HG02678 (cell line): ENCODE data around the gene LILRB2.
"Not testable (repeated sequence)": the region's sequence is repeated elsewhere in the genome, so short reads cannot be mapped to it uniquely, and the experiment has no call there.

Experiments used
- ATAC-seq: cut with Tn5 transposase; IDR thresholded peaks from one replicate; pipeline ENCODE4 v1.9.1; 2021; ENCODE audit warnings: mild to moderate bottlenecking, moderate library complexity; ENCODE audit not compliant: unreplicated experiment

The LILRB2 gene

GRCh38 chr19:54281007-54281728 lies at the start of gene LILRB2:
TSS of gene LILRB2 (minus strand) at chr19:54281110. CDS start at chr19:54280496, 614 bp downstream.
- no peak for ATAC-seq

- ATAC-seq: no peak
Observed at GRCh38 chr19:54329476-54330165, 48.7 kb upstream of the LILRB2 start.

DNA sequence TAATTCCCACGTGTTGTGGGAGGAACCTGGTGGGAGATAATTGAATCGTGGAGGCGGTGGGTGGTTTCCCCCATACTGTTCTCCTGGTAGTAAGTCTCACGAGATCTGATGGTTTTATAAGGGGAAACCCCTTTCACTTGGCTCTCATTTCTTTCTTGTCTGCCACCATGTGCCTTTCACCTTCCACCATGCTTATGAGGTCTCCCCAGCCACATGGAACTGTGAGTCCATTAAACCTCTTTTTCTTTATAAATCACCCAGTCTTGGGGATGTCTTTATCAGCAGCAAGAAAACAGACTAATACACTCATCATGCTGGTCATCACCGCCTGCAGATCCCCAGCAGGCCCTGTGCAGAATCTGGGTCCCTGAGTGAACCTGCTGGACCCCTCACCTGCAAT lies 47.9 kb upstream of the LILRB2 start:
- not testable (repeated sequence) for ATAC-seq

DNA sequence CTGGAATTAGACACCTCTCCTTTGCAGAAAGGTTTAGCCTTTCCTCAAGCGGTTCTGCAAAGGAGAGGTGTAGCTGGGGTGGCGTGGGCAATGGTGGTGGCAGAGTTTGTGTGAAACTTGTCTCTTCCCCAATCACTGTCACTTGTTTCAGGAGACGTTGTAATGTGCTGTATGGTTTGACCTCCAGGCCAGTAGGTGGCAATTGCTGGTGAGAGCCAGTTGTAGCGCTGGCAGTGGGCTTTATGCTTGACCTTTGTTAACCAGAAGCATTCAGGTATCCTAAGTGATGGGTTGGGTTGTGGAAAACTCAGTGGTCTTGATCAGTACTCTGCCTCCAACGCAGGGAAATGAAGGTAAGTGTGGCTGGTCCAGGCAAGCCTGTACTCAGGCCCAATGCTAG lies 44.7 kb upstream of the LILRB2 start:
- ATAC-seq: no peak

GRCh38 chr19:54325194-54325621 lies 44.3 kb upstream of the LILRB2 start:
- ATAC-seq: no peak

GRCh38 chr19:54324071-54324470 lies 43.2 kb upstream of the LILRB2 start:
- no peak for ATAC-seq

- not testable (repeated sequence) for ATAC-seq
Observed at GRCh38 chr19:54322934-54323333, 42.0 kb upstream of the LILRB2 start.

- ATAC-seq: not testable (repeated sequence)
Observed at GRCh38 chr19:54322295-54322694, 41.4 kb upstream of the LILRB2 start.

GRCh38 chr19:54319892-54320670 lies 39.2 kb upstream of the LILRB2 start:
- no peak for ATAC-seq

- no peak for ATAC-seq
Observed at GRCh38 chr19:54319049-54319448, 38.1 kb upstream of the LILRB2 start.

DNA sequence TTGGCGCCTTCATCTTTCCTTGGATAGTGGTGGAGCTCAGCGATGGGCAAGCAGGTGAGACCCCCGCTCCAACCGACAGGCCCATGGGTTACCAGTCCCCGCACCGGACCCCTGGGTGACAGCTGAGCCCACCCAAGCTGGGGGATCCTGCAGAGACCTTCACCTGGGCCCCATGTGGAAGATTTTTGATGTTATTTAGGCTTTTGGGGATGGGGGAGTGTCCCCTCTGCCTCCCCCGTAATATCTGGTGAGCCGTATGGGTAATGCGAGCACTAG lies 37.0 kb upstream of the LILRB2 start:
- ATAC-seq: no peak

DNA sequence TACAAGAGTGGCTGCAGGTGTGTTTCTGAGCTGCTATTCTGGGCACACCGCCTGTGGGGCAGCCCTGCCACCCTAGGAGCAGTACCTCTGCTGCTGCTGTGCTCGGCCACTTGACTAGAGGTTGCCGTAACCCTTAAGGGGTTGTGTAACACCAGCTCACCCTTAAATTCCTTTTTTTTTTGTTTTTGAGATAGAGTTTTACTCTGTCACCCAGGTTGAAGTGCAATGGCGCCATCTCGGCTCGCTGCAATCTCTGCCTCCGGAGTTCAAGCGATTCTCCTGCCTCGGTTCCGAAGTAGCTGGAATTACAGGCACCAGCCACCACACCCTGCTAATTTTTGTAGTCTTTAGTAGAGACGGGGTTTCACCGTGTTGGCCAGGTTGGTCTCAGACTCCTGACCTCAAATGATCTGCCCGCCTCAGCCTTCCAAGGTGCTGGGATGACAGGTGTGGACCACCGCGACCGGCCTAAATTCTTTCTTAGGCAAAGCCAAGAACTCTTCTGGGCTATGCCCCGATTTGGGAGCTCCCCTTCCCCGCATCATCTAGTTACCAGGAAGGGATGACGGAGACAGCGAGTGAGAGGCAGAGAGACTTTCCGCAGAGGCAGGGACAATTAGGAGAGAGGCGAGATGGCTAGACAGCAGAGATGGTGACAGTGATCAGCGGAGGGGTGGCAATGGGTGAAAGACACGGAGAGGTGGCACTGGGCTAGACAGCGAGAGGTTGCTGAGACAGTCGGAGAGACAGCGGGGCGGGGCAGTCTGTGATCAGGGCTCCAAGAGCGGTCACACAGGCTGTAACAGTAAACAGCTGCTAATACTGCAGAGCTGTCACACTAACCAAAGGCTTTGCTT lies 36.4 kb upstream of the LILRB2 start:
- no peak for ATAC-seq

GRCh38 chr19:54316746-54317107 lies 35.8 kb upstream of the LILRB2 start:
- ATAC-seq: no peak

DNA sequence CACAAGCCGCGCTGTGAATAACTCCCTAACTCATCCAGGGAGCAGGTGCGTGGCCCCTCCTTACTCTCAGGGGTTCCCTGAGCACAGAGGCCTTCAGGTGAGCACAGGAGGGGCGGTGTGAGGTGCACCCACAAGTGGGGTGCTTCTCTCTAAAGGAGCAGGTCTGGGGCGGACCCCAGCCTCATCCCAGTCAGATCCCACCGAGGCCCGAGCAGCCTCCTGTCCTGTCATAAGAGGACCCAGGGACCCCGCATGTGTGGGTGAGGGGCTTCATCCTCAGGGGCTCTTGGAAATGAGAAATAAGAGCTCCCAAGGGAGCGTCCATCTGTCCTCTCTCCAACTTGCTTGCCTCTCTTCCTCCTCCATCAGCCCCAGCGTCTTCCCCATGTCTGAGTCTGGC lies 35.0 kb upstream of the LILRB2 start:
- no peak for ATAC-seq

DNA sequence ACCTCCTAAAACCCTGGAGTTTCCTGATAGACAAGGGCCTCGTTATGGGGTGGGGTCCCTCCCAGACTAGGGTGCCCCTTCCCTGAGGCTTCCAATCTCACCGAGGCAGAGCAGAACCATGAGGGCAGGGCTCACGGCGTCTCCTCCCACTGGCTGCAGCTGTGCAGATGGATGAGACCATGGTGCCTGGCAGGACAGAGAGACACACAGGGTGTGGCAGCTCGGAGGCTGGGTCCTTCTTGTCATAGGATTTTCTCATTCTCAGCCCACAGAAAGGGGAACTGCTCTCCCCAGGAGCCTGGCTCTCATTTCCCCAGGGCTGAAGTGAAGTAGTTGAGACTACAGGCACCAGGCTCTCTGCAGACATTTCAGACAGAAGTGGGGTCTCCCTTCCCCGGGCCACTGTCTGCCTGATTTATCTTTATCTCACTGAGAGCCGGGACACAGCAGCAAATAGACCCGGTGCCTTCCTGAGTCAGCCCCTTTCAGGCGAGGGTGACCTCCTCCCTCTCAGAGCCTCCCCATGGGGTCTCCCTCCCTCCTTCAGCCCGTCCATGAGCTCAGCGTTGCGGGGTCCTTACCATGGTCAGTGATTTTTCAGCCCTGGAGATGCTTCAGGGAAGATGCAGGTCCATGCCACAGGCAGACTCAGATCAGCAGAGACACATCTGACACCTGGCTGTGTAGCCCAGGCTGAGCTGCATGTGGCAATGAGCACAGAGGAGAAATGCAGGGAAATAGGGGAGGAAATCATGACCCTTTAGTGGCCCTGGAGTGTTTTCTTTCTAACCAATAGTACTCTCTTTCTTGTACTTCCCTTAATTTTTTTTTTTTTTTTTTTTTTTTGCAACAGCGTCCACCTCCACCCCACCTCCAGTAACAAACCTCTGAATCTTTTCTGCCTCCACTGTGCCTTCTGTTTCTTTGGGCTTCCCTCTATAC lies 31.8 kb upstream of the LILRB2 start, which contains the start of gene LILRA5:
Gene LILRA5, minus strand, starts transcription at position 731 of the 942 bp plus-strand sequence. Its CDS starts 147 bp downstream, at position 584.
- ATAC-seq: no peak

DNA sequence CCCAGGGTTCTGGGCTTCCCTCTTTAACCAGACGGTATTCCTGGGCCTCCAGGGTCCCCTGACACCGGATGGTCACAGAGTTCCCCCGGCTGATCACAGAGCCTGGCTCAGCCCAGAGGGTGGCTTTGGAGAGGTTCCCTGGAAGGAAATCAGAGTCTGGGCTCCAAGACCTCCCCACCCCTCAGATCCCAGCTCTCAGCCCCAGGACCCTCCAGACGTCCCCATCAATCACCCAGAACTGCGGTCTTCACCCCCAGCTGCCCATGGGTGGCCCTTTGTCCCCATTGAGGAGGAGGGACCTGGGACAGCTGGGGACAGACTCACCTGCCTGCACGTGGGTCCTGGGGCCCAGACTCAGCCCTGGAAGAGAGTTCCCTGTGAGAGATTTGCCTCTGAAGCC lies 31.1 kb upstream of the LILRB2 start:
- no peak for ATAC-seq

GRCh38 chr19:54311486-54311885 lies 30.6 kb upstream of the LILRB2 start:
- no peak for ATAC-seq

DNA sequence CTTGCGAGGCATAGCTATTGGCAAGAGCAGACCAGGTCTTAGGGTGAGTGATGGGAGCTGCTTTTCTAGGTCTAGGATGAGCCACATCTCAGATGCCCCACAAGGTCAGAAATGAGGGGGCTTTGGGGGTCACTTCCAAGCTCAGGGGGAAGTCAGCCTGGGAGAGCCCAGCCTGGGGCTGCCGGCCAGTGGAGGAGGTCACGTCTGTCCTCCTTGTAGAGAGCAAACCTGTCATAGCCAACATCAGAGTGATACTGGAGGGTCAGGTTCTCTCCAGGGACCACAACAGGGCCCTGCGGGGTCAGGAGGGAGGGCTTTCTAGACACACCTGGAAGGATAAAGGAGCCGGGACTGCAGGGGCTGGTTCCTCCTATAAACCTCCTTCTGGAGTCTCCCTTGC lies 29.6 kb upstream of the LILRB2 start:
- no peak for ATAC-seq

- no peak for ATAC-seq
Observed at GRCh38 chr19:54309811-54310210, 28.9 kb upstream of the LILRB2 start.
